ENCODE results near the gene ZNF697. TPM values are rescaled to one million over a fixed set of nuclear protein-coding genes. Genes with fewer than 3 reads are reported as not detected.

The ZNF697 gene
- total and polyA plus RNA-seq, 2 of the 4 experiments (the other 2 are of a cell fraction) = 6.2 to 10.2 TPM

- H2AFZ ChIP-seq (replicated peaks; ENCODE audit: low read length, poor library complexity) = peak overlapping the region; percentile 91
- no CpG with 5 or more reads among the region's 15 CpGs for WGBS, 2 experiments (ENCODE audit: extremely low coverage in 2 of 2, insufficient read length in 1 of 2)
- in situ Hi-C loops (cut with MboI; ENCODE audit: low sequenced_read_pairs) = no loop called here
- peak overlapping the region; percentile 89 for H2BK120ac ChIP-seq (ENCODE audit: low read depth, low read length)
- H3K36me3 ChIP-seq (ENCODE audit: control insufficient read depth, insufficient read depth, low read length) = no peaks in the 10 kb centered on the region
- dilution Hi-C loops (cut with HindIII; ENCODE audit: low sequenced_read_pairs, unreplicated experiment) = no loop called here
- H2AK5ac ChIP-seq (ENCODE audit: low read depth, low read length) = peak overlapping the region; percentile 97
- H4K20me1 ChIP-seq (ENCODE audit: insufficient read depth, low read length) = peaks cover 9% of the 10 kb centered on the region
- peak overlapping the region; percentile 96 for H4K91ac ChIP-seq (ENCODE audit: insufficient read depth, low read depth, low read length)
- H3K9me3 ChIP-seq (ENCODE audit: control insufficient read depth, insufficient read depth, low read length) = no peaks in the 10 kb centered on the region
- TF ChIP-seq BHLHE40 (IDR thresholded peaks at IDR 0.05; ENCODE audit: low read depth, low read length) = no peak
- no peak for TF ChIP-seq RAD21 (IDR thresholded peaks at IDR 0.05; ENCODE audit: low read length)
- TF ChIP-seq NFE2L2 (IDR thresholded peaks at IDR 0.05; ENCODE audit: low read depth, low read length) = peak; percentile 22; the same call in 1 of the 2 replicates
- no peak for TF ChIP-seq CEBPB (IDR thresholded peaks at IDR 0.05; ENCODE audit: low read depth, low read length)
- TF ChIP-seq RCOR1 (IDR thresholded peaks at IDR 0.05; ENCODE audit: insufficient replicate concordance, low read length) = no peak
- no peak for TF ChIP-seq MAFK (IDR thresholded peaks at IDR 0.05; ENCODE audit: low read depth, low read length)
- no peak for TF ChIP-seq ELK1 (IDR thresholded peaks at IDR 0.05; ENCODE audit: borderline replicate concordance, low read depth, low read length)
- TF ChIP-seq POLR2A (IDR thresholded peaks at IDR 0.05; ENCODE audit: low read depth, low read length) = peak; percentile 79
- peak overlapping the region; percentile 78 for H3K4me3 ChIP-seq (ENCODE audit: insufficient read depth, low read depth, low read length)
- H4K5ac ChIP-seq (ENCODE audit: low read depth, low read length) = peak overlapping the region; percentile 81
- H3K27ac ChIP-seq (ENCODE audit: insufficient read depth, low read length) = peak overlapping the region; percentile 91
- peaks cover 15 to 54% of the 10 kb centered on the region in 2 experiments for H3K79me1 ChIP-seq (ENCODE audit: low read depth in 1 of 2, low read length in 2 of 2)
- peak overlapping the region; percentile 75 for H2BK20ac ChIP-seq (ENCODE audit: low read depth, low read length)
- peak overlapping the region; percentile 99 for H3K23ac ChIP-seq (ENCODE audit: low read depth, low read length)
- H2BK5ac ChIP-seq (ENCODE audit: low read depth, low read length, poor library complexity, severe bottlenecking) = peak overlapping the region; percentile 87
- H3K27me3 ChIP-seq (ENCODE audit: control insufficient read depth, insufficient read depth, low read length) = no peaks in the 10 kb centered on the region
- TSS peak; percentile 25 for BruUV-seq (replicated peaks)
- DNase-seq = peak; percentile 87
- POLR2A ChIA-PET (ENCODE audit: unreplicated experiment) = no interaction called here
- H2BK15ac ChIP-seq (ENCODE audit: low read depth, low read length) = peak overlapping the region; percentile 89; the same call in 2 of the 3 replicates
- peak overlapping the region; percentile 94 for H3K14ac ChIP-seq (replicated peaks; ENCODE audit: low read depth, low read length)
- H3K4me1 ChIP-seq (ENCODE audit: control insufficient read depth, insufficient read depth, low read length) = peaks cover 11% of the 10 kb centered on the region
- H3K9me1 ChIP-seq (ENCODE audit: insufficient read depth, low read length) = peaks cover 12% of the 10 kb centered on the region
- peak; percentile 4 for ATAC-seq (ENCODE audit: low read depth)
- H4K8ac ChIP-seq (ENCODE audit: low read depth in 2 of 2, low read length in 2 of 2) = peak overlapping the region; percentile 38 to 82
- CTCF ChIA-PET = interaction anchor here (1.0 to 2.2 kb wide), 4 partner anchors 11 to 32 kb away, joined by 3 to 8 read pairs (median 6); no protein-coding TSS in a partner anchor
- peak overlapping the region; percentile 99 for H3K4me2 ChIP-seq (ENCODE audit: low read depth, low read length)
- intact Hi-C loops (cut with micrococcal nuclease) = loop anchor here (5.0 kb wide), 1 partner anchor 66 kb away; the partner anchor contains the start of gene PHGDH
- peak overlapping the region; percentile 98 for H2AK9ac ChIP-seq (replicated peaks; ENCODE audit: low read depth, low read length, poor library complexity)
- H3K56ac ChIP-seq (ENCODE audit: extremely low read depth, insufficient read depth, low read length) = peak overlapping the region; percentile 81
- H3K18ac ChIP-seq (ENCODE audit: low read depth, low read length) = peak overlapping the region; percentile 94
- peak overlapping the region; percentile 82 for H3K9ac ChIP-seq (ENCODE audit: low read depth, low read length)
- peak overlapping the region; percentile 91 for H3K4ac ChIP-seq (ENCODE audit: low read depth, low read length)
These were observed 1.4 kb downstream of the ZNF697 start for GRCh38 chr1:119646521-119647227.

All from IMR-90 (cell line).